Smooth muscle cell of the umbilical artery (primary cell): Measurements from ENCODE around the gene CLINT1. TPM values are rescaled to one million over a fixed set of nuclear protein-coding genes. Genes with fewer than 3 reads are reported as not detected.

Experiments
- total RNA-seq: library from RNA; depleted of rRNA; stranded (reverse); fragments of >200 nt; gene quantifications from 2 replicates; pipeline ENCODE4 v1.2.3, GENCODE V29; 2014

Gene CLINT1
- 152 and 184 TPM in 2 replicates for total RNA-seq

DNA sequence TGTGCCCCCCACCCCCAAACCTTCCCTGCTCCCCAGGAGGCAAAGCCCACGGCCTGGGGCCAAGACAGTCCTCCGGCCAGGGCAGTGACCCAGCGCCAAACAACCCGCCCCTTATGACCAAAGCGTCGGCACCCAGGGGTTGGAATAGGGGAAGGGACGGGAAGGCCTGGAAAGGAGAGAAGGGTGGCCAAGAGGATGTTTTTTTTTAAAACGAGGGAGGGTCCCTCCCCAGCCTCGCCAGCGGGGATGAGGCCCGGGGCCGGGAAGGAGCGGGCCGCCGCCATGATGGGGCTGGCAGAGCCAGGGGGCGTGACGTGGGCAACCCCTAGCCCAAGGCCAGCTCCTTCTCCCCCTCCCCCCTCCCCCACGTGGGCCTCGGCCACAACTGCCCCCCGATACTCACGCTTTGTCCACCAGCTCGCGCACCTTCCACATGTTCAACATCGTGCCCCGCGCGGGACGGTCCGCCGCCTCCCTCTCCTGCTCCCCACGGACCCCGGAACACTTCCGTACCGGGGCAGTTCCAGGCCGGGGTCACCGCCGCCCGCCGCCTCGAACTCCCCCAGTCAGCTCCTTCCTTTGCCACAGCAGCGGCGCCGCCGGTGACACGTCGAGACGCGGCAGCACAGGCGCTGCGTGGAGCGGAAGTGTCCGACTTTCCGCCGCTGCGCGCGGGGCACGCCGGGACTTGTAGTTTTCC, at the start of gene CLINT1:
CLINT1 (minus strand) TSS at position 619 of the 700 bp plus-strand sequence; CDS start at position 444, 175 bp downstream.

DNA sequence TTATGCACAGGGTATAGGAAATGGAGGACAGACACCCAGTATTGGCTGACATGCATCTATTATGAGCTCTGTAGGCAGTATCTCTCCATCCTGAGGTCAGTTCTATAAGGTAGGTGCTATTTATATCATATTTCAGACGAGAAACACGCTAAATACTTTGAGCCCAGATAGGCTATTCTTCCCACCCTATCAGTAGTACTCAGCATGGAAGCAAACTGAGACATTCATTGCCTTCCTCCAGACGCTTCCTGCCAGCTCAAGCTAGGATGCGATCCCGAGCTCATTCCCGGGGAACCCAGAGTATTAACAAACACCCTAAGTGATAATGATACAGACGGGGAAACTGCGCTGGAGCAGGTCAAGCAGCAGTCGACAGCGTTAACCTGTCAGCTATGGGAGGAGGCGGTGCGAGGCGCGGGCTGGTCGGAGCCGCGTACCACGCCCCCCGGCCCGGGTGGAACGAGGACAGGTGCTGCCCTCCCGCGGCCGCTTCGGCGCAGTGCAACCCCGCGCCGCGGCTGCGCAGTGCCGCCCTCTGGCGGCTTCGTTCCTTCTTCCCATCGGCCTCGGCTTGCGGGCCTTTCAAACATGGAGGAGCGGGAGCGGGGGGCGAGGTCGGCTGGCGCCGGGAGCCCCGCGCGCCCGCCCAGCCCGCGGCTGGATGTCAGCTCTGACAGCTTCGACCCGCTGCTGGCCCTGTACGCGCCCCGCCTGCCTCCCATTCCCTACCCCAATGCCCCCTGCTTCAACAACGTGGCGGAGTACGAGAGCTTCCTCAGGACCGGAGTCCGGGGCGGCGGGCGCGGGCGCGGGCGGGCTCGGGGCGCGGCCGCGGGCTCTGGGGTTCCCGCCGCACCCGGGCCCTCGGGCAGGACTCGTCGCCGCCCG, 115.5 kb downstream of the CLINT1 start, which contains the start of gene LSM11:
LSM11 (plus strand) TSS at position 550 of the 888 bp plus-strand sequence; CDS start at position 589, 39 bp downstream.

Other genes starting within 250 kb of the CLINT1 start
- gene SOX30, start 206.7 kb downstream of the CLINT1 start, total RNA-seq = 0.18 TPM in 1 of 2 replicates, not detected in the other
- not detected in 2 replicates for gene C5orf52, start 187.6 kb downstream of the CLINT1 start, total RNA-seq
- gene THG1L, start 127.7 kb downstream of the CLINT1 start, total RNA-seq = 15.8 and 18.7 TPM in 2 replicates
- 6.1 and 8.6 TPM in 2 replicates for gene LSM11, start 115.4 kb downstream of the CLINT1 start, total RNA-seq